A549 (cell line): Measurements from ENCODE around the gene AGAP3. TPM values are rescaled to one million over a fixed set of nuclear protein-coding genes. Genes with fewer than 3 reads are reported as not detected.
A peak's percentile ranks its signal among the peaks of the same experiment; 100 is the strongest.

ENCODE experiments used
- ATAC-seq, 2 experiments: fragments of 200-7000 bp in 1 of 2; fragments of >200 bp in 1 of 2; cut with Nextera tagmentation in 1 of 2; cut with Tn5 transposase in 1 of 2; 3 replicates each; pipeline versions ENCODE4 v1.8.0 to v1.9.1; 2018 to 2020; ENCODE audit warnings: mild to moderate bottlenecking in 1 of 2, moderate library complexity in 1 of 2
- CTCF ChIA-PET: fragments of 300-600 bp; sonication (Branson Sonifier 250); formaldehyde crosslinking; extraction: SDS; loops from one replicate; lab custom pipeline; 2021; ENCODE audit warnings: antibody characterized with exemption, inconsistent platforms; lab: Yijun Ruan, JAX
- POLR2A ChIA-PET: fragments of 350-600 bp; formaldehyde crosslinking; extraction: SDS; loops from one replicate; lab custom pipeline; 2021; ENCODE audit warnings: antibody characterized with exemption, inconsistent platforms; lab: Yijun Ruan, JAX
- DNase-seq, 2 experiments: peaks; one replicate each; pipeline versions ENCODE4 v3.0.0 to v3.0.0-alpha.2; 2011 to 2016; ENCODE audit warnings: low read depth in 1 of 2, low spot score in 1 of 2
- FAIRE-seq: peaks from 2 replicates; lab custom pipeline; 2011; peaks lifted over from hg19 to GRCh38; lab: Jason Lieb, UNC
- H3K27ac ChIP-seq, 2 experiments: fragments of >200 bp; sonication (Bioruptor Twin); formaldehyde crosslinking; 3 replicates each; pipeline ENCODE4 v1.5.1; 2016 to 2017
- H3K4me1 ChIP-seq: fragments of >200 bp; sonication (Bioruptor Twin); formaldehyde crosslinking; 3 replicates; pipeline ENCODE4 v1.6.1; 2016
- H3K4me2 ChIP-seq: fragments of >200 bp; sonication (Bioruptor Twin); formaldehyde crosslinking; 3 replicates; pipeline ENCODE4 v1.6.1; 2016
- H3K4me3 ChIP-seq: fragments of >200 bp; sonication (Bioruptor Twin); formaldehyde crosslinking; 3 replicates; pipeline ENCODE4 v1.5.1; 2016
- H3K9me3 ChIP-seq: fragments of >200 bp; sonication (Bioruptor Twin); formaldehyde crosslinking; 3 replicates; pipeline ENCODE4 v1.6.1; 2016
- CBX2 ChIP-seq: fragments of 200-600 bp; sonication (generic); IDR thresholded peaks from 2 replicates; pipeline ENCODE4 v1.6.1; 2016; ENCODE audit warnings: low read depth, mild to moderate bottlenecking, borderline replicate concordance
- CEBPB ChIP-seq, 2 experiments: fragments of >200 bp in 1 of 2; sonication (Bioruptor Twin) in 1 of 2; formaldehyde crosslinking in 1 of 2; IDR thresholded peaks; 2 replicates each; pipeline ENCODE4 v1.6.1; 2012 to 2016
- CHD4 ChIP-seq: fragments of 200-600 bp; sonication (generic); IDR thresholded peaks from 2 replicates; pipeline ENCODE4 v1.6.1; 2016; ENCODE audit warnings: antibody characterized with exemption, mild to moderate bottlenecking, borderline replicate concordance
- CTCF ChIP-seq: fragments of >200 bp; sonication (Bioruptor Twin); formaldehyde crosslinking; IDR thresholded peaks from 3 replicates; pipeline ENCODE4 v1.5.1; 2016
- E2F6 ChIP-seq: IDR thresholded peaks from 2 replicates; pipeline ENCODE4 v1.6.1; 2012; ENCODE audit warnings: low read depth, borderline replicate concordance
- EHMT2 ChIP-seq: fragments of 200-600 bp; sonication (generic); IDR thresholded peaks from 2 replicates; pipeline ENCODE4 v1.6.1; 2016; ENCODE audit warnings: antibody characterized with exemption, low read depth, mild to moderate bottlenecking, moderate library complexity
- ELK1 ChIP-seq: fragments of 150-350 bp; IDR thresholded peaks from 2 replicates; pipeline ENCODE4 v1.6.1; 2014; ENCODE audit warnings: low read depth, mild to moderate bottlenecking, low read length
- JUNB ChIP-seq: fragments of >200 bp; sonication (Bioruptor Twin); formaldehyde crosslinking; IDR thresholded peaks from 2 replicates; pipeline ENCODE4 v1.6.1; 2016
- KDM5A ChIP-seq: fragments of 200-600 bp; sonication (generic); IDR thresholded peaks from 2 replicates; pipeline ENCODE4 v1.6.1; 2016; ENCODE audit warnings: antibody characterized with exemption, mild to moderate bottlenecking
- MAX ChIP-seq: IDR thresholded peaks from 2 replicates; pipeline ENCODE4 v1.6.1; 2012
- MAZ ChIP-seq: fragments of 150-350 bp; IDR thresholded peaks from 2 replicates; pipeline ENCODE4 v1.6.1; 2014; ENCODE audit warnings: antibody characterized with exemption, low read depth, low read length, borderline replicate concordance
- MYC ChIP-seq: IDR thresholded peaks from 2 replicates; pipeline ENCODE4 v1.6.1; 2012; ENCODE audit warnings: mild to moderate bottlenecking, inconsistent platforms, low read length, improper control_type of control experiment, borderline replicate concordance
- RAD21 ChIP-seq, 2 experiments: fragments of >200 bp in 1 of 2; sonication (Bioruptor Twin) in 1 of 2; formaldehyde crosslinking in 1 of 2; IDR thresholded peaks in 1 of 2; conservative IDR thresholded peaks in 1 of 2; 2 replicates in 1 of 2; 3 replicates in 1 of 2; pipeline ENCODE4 v1.6.1; 2012 to 2018; ENCODE audit warnings: inconsistent platforms in 1 of 2
- RCOR1 ChIP-seq: fragments of 150-350 bp; IDR thresholded peaks from 2 replicates; pipeline ENCODE4 v1.6.1; 2014; ENCODE audit warnings: antibody characterized with exemption, low read length, low read depth
- SMC3 ChIP-seq: fragments of >200 bp; sonication (Bioruptor Twin); formaldehyde crosslinking; IDR thresholded peaks from 3 replicates; pipeline ENCODE4 v1.6.1; 2018; ENCODE audit warnings: inconsistent platforms
- TFCP2L1 ChIP-seq: fragments of 250-450 bp; sonication (Bioruptor Pico); IDR thresholded peaks from 2 replicates; pipeline ENCODE4 v1.5.0; 2021; ENCODE audit warnings: mild to moderate bottlenecking
- TP53 ChIP-seq: fragments of 250-450 bp; sonication (Bioruptor Pico); IDR thresholded peaks from 2 replicates; pipeline ENCODE4 v1.5.0; 2021; ENCODE audit warnings: mild to moderate bottlenecking, moderate library complexity
- ZNF302 ChIP-seq: fragments of 250-450 bp; sonication (Bioruptor Pico); IDR thresholded peaks from 2 replicates; pipeline ENCODE4 v1.9.0; 2021; ENCODE audit warnings: inconsistent platforms, mild to moderate bottlenecking, moderate library complexity
- WGBS: methylation state at CpG from one replicate; pipeline ENCODE4 v1.1.6; 2017; ENCODE audit errors: missing lambda C conversion rate; 5-methylcytosine and 5-hydroxymethylcytosine counted together
- polyA plus RNA-seq, 4 experiments: library from polyadenylated mRNA; depleted of rRNA in 3 of 4; stranded (reverse); fragments of >200 nt; fragmentation: RNase III in 1 of 4; extraction: RNeasy Plus Mini Kit Qiagen cat#74134 plus additional on column Dnase treatment in 1 of 4; gene quantifications; 2 replicates in 3 of 4; 3 replicates in 1 of 4; pipeline ENCODE4 v1.2.3, GENCODE V29; 2011 to 2017

The AGAP3 gene
- polyA plus RNA-seq, 2 of the 4 experiments (the other 2 are of a cell fraction) = 33.8 to 45.9 TPM

- Histone ChIP-seq H3K4me1 (no peaks in the 10 kb centered on the region), H3K4me3 (no peak overlapping the region), H3K4me2 (0 out of 3 replicates have a peak overlapping the region, but pooled peaks have one; percentile 11), H3K27ac (no peak overlapping the region), H3K9me3 (no peaks in the 10 kb centered on the region)
- ChIA-PET POLR2A (no interaction called here), CTCF (interaction anchor here (0.5 to 1.3 kb wide), 28 partner anchors 9 to 387 kb away, joined by 3 to 20 read pairs (median 4); partner anchors contain the start of gene ASB10)
- no peak for FAIRE-seq
- peak; percentile 61 to 77 for DNase-seq
- TF ChIP-seq TFCP2L1 (CRISPR knock-in tag) (0 out of 2 replicates have a peak, but pooled peaks have one; percentile 45), RAD21 (conservative IDR thresholded peaks at IDR 0.05 in 1 of 2, IDR thresholded peaks at IDR 0.05 in 1 of 2) (peak; percentile 88 to 90), MAX (peak; percentile 66; the same call in 1 of the 2 replicates), MAZ (0 out of 2 replicates have a peak, but pooled peaks have one; percentile 74), CHD4 (no peak), SMC3 (peak; percentile 98), CBX2 (no peak), JUNB (no peak), TP53 (CRISPR knock-in tag) (no peak), EHMT2 (no peak), CTCF (peak; percentile 100), MYC (no peak)
- ATAC-seq = peak; percentile 54 to 80
- 19% methylated on average over 42 of the region's 42 CpGs for WGBS
Measured at GRCh38 chr7:151172273-151173141, 86.2 kb downstream of the AGAP3 start.

- DNase-seq (no peak), ATAC-seq (no peak), FAIRE-seq (no peak)
- 66% methylated on average over 33 of the region's 43 CpGs for WGBS
- POLR2A ChIA-PET = no interaction called here
- H3K4me2 ChIP-seq = no peak overlapping the region
- H3K27ac ChIP-seq = no peak overlapping the region
- no peaks in the 10 kb centered on the region for H3K9me3 ChIP-seq
- no peaks in the 10 kb centered on the region for H3K4me1 ChIP-seq
- no peak overlapping the region for H3K4me3 ChIP-seq
- CTCF ChIA-PET = interaction anchor here (0.5 to 1.3 kb wide), 6 partner anchors 9 to 86 kb away, joined by 3 to 9 read pairs (median 4); no protein-coding TSS in a partner anchor
- TF ChIP-seq E2F6 (no peak), ELK1 (no peak), RCOR1 (no peak), ZNF302 (CRISPR knock-in tag) (no peak), TFCP2L1 (CRISPR knock-in tag) (no peak), KDM5A (no peak), CEBPB (IDR thresholded peaks at IDR 0.05) (no peak), TP53 (CRISPR knock-in tag) (no peak)
Measured at GRCh38 chr7:151173386-151174245, 87.3 kb downstream of the AGAP3 start.
